Trophoblast cell (in vitro differentiated cells and primary cell): ENCODE data around the gene OPN5.
"Not testable (repeated sequence)": the region's sequence is repeated elsewhere in the genome, so short reads cannot be mapped to it uniquely, and the experiment has no call there.

Experiments used
- DNase-seq, 2 donors: peaks; one replicate each; pipeline ENCODE4 v3.0.0-alpha.2; 2016
- H2AFZ ChIP-seq: 2 replicates; pipeline ENCODE4 v1.6.1; 2013; ENCODE audit warnings: low read length, moderate library complexity, mild to moderate bottlenecking; ENCODE audit not compliant: insufficient read depth, poor library complexity
- H2AK5ac ChIP-seq: 2 replicates; pipeline ENCODE4 v1.6.1; 2013; ENCODE audit warnings: mild to moderate bottlenecking, low read length
- H2BK120ac ChIP-seq: 2 replicates; pipeline ENCODE4 v1.6.1; 2013; ENCODE audit warnings: low read length, mild to moderate bottlenecking, moderate library complexity; ENCODE audit not compliant: insufficient read depth, poor library complexity
- H2BK12ac ChIP-seq: 2 replicates; pipeline ENCODE4 v1.6.1; 2013; ENCODE audit warnings: mild to moderate bottlenecking, low read length, moderate library complexity
- H2BK5ac ChIP-seq: 2 replicates; pipeline ENCODE4 v1.6.1; 2013; ENCODE audit warnings: low read length, low read depth, moderate library complexity, mild to moderate bottlenecking; ENCODE audit not compliant: poor library complexity
- H3K14ac ChIP-seq: 2 replicates; pipeline ENCODE4 v1.6.1; 2013; ENCODE audit warnings: mild to moderate bottlenecking, low read length
- H3K18ac ChIP-seq: 2 replicates; pipeline ENCODE4 v1.6.1; 2013; ENCODE audit warnings: mild to moderate bottlenecking, low read length
- H3K23ac ChIP-seq: 2 replicates; pipeline ENCODE4 v1.6.1; 2013; ENCODE audit warnings: low read length
- H3K27ac ChIP-seq: 2 replicates; pipeline ENCODE4 v1.5.1; 2013; ENCODE audit warnings: low read depth, mild to moderate bottlenecking, inconsistent platforms, low read length, moderate library complexity
- H3K27me3 ChIP-seq: 2 replicates; pipeline ENCODE4 v1.6.1; 2013; ENCODE audit warnings: inconsistent platforms, mild to moderate bottlenecking, low read length, moderate library complexity; ENCODE audit not compliant: insufficient read depth
- H3K36me3 ChIP-seq, 2 experiments: 1 replicate in 1 of 2; 2 replicates in 1 of 2; pipeline ENCODE4 v1.6.1; 2013; ENCODE audit warnings: low read length in 2 of 2, mild to moderate bottlenecking in 2 of 2, moderate library complexity in 1 of 2; ENCODE audit not compliant: insufficient read depth in 2 of 2, control insufficient read depth in 1 of 2
- H3K4ac ChIP-seq: 2 replicates; pipeline ENCODE4 v1.6.1; 2013; ENCODE audit warnings: low read depth, mild to moderate bottlenecking, low read length, moderate library complexity
- H3K4me1 ChIP-seq, 2 experiments: 1 replicate in 1 of 2; 2 replicates in 1 of 2; pipeline ENCODE4 v1.6.1; 2013; ENCODE audit warnings: low read length in 2 of 2, mild to moderate bottlenecking in 2 of 2, moderate library complexity in 1 of 2; ENCODE audit not compliant: insufficient read depth in 2 of 2, control insufficient read depth in 1 of 2
- H3K4me2 ChIP-seq: 2 replicates; pipeline ENCODE4 v1.6.1; 2013; ENCODE audit warnings: inconsistent platforms, mild to moderate bottlenecking, low read length, moderate library complexity
- H3K4me3 ChIP-seq: 2 replicates; pipeline ENCODE4 v1.5.1; 2013; ENCODE audit warnings: mild to moderate bottlenecking, low read depth, low read length, inconsistent platforms
- H3K79me1 ChIP-seq: one replicate; pipeline ENCODE4 v1.6.1; 2013; ENCODE audit warnings: low read length
- H3K79me2 ChIP-seq: 2 replicates; pipeline ENCODE4 v1.6.1; 2013; ENCODE audit warnings: low read length, mild to moderate bottlenecking; ENCODE audit not compliant: control insufficient read depth, insufficient read depth, poor library complexity
- H3K9ac ChIP-seq: 2 replicates; pipeline ENCODE4 v1.6.1; 2013; ENCODE audit warnings: mild to moderate bottlenecking, low read length
- H3K9me3 ChIP-seq: 2 replicates; pipeline ENCODE4 v1.6.1; 2013; ENCODE audit warnings: low read depth, mild to moderate bottlenecking, control low read depth, inconsistent platforms, low read length; ENCODE audit not compliant: insufficient read depth
- H4K12ac ChIP-seq: 2 replicates; pipeline ENCODE4 v1.6.1; 2013; ENCODE audit warnings: low read depth, mild to moderate bottlenecking, low read length, moderate library complexity
- H4K8ac ChIP-seq: 2 replicates; pipeline ENCODE4 v1.6.1; 2013; ENCODE audit warnings: low read depth, mild to moderate bottlenecking, low read length, moderate library complexity
- H4K91ac ChIP-seq: one replicate; pipeline ENCODE4 v1.6.1; 2013; ENCODE audit warnings: low read depth, mild to moderate bottlenecking, low read length, moderate library complexity
- WGBS: extraction: QIAGEN DNeasy Blood & Tissue Kit; methylation state at CpG from one replicate; pipeline ENCODE4 v1.1.7; 2013; ENCODE audit warnings: missing lambda C conversion rate; ENCODE audit not compliant: insufficient read length, insufficient coverage; ENCODE audit errors: extremely low coverage; 5-methylcytosine and 5-hydroxymethylcytosine counted together

Gene OPN5

GRCh38 chr6:47737406-47737805 lies 44.4 kb upstream of the OPN5 start:
- H2BK5ac ChIP-seq: no peak overlapping the region
- H3K79me1 ChIP-seq: no peaks in the 10 kb centered on the region
- H2BK12ac ChIP-seq: no peak overlapping the region
- H3K4ac ChIP-seq: no peak overlapping the region
- no peak overlapping the region for H3K18ac ChIP-seq
- no peak overlapping the region for H3K23ac ChIP-seq
- no peak overlapping the region for H2AK5ac ChIP-seq
- H4K8ac ChIP-seq: no peak overlapping the region
- no peaks in the 10 kb centered on the region for H3K36me3 ChIP-seq
- H3K4me2 ChIP-seq: no peak overlapping the region
- H3K27ac ChIP-seq: no peak overlapping the region
- H2AFZ ChIP-seq: no peak overlapping the region
- no peak overlapping the region for H3K4me3 ChIP-seq
- H3K9me3 ChIP-seq: no peaks in the 10 kb centered on the region
- no peaks in the 10 kb centered on the region for H3K4me1 ChIP-seq
- DNase-seq: no peak
- no peaks in the 10 kb centered on the region for H3K27me3 ChIP-seq
- no CpG with 5 or more reads among the region's 2 CpGs for WGBS
- no peaks in the 10 kb centered on the region for H3K79me2 ChIP-seq
- H4K12ac ChIP-seq: no peak overlapping the region
- no peak overlapping the region for H2BK120ac ChIP-seq
- H3K9ac ChIP-seq: no peak overlapping the region
- no peak overlapping the region for H3K14ac ChIP-seq
- no peak overlapping the region for H4K91ac ChIP-seq

GRCh38 chr6:47740714-47741113 lies 41.1 kb upstream of the OPN5 start:
- Histone ChIP-seq H3K36me3 (no peaks in the 10 kb centered on the region), H2BK120ac (no peak overlapping the region), H2BK12ac (no peak overlapping the region), H3K4me3 (no peak overlapping the region), H3K27ac (no peak overlapping the region), H3K9me3 (no peaks in the 10 kb centered on the region), H2BK5ac (no peak overlapping the region), H4K8ac (no peak overlapping the region), H2AK5ac (no peak overlapping the region), H4K91ac (no peak overlapping the region), H3K18ac (no peak overlapping the region), H4K12ac (no peak overlapping the region), H3K14ac (no peak overlapping the region), H3K9ac (no peak overlapping the region), H3K4ac (no peak overlapping the region), H3K27me3 (no peaks in the 10 kb centered on the region), H3K23ac (no peak overlapping the region), H3K79me2 (no peaks in the 10 kb centered on the region), H3K4me2 (no peak overlapping the region), H3K79me1 (no peaks in the 10 kb centered on the region), H3K4me1 (no peaks in the 10 kb centered on the region), H2AFZ (no peak overlapping the region)
- WGBS: no CpG with 5 or more reads among the region's 1 CpG
- no peak for DNase-seq

- Histone ChIP-seq H3K36me3 (no peaks in the 10 kb centered on the region), H3K27ac (no peak overlapping the region), H2AFZ (no peak overlapping the region), H4K91ac (no peak overlapping the region), H3K9me3 (no peaks in the 10 kb centered on the region), H2BK5ac (no peak overlapping the region), H3K4me1 (no peaks in the 10 kb centered on the region), H3K27me3 (no peaks in the 10 kb centered on the region), H3K4ac (no peak overlapping the region), H3K79me1 (no peaks in the 10 kb centered on the region), H2BK12ac (no peak overlapping the region), H2BK120ac (no peak overlapping the region), H3K79me2 (no peaks in the 10 kb centered on the region), H3K4me2 (no peak overlapping the region), H3K14ac (no peak overlapping the region), H4K12ac (no peak overlapping the region), H3K4me3 (no peak overlapping the region), H3K18ac (no peak overlapping the region), H2AK5ac (no peak overlapping the region), H3K9ac (no peak overlapping the region), H4K8ac (no peak overlapping the region), H3K23ac (no peak overlapping the region)
- no peak for DNase-seq
- no CpG with 5 or more reads among the region's 2 CpGs for WGBS
These were observed 40.0 kb upstream of the OPN5 start for GRCh38 chr6:47741807-47742206.

DNA sequence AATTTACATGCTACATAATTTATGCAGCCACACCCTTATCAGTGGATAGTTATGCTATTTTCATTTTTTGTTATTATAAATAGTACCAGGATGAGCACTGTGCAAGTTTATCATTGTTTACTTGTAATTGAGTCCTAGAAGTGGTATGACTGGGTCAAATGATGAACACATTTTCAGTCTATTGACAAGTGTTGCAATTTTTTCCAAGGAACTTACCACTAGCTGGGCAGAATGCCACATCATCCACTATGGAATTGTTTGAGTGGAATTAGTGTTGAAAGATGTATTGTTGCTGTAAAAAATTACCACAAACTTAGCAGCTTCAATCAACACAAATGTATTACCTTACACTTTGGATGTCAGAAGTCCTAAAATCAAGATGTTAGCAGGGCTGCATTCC lies 38.1 kb upstream of the OPN5 start:
- Histone ChIP-seq H2BK120ac (no peak overlapping the region), H3K14ac (no peak overlapping the region), H2AFZ (no peak overlapping the region), H3K9me3 (no peaks in the 10 kb centered on the region), H3K9ac (no peak overlapping the region), H3K27ac (no peak overlapping the region), H2BK5ac (no peak overlapping the region), H4K8ac (no peak overlapping the region), H3K4ac (no peak overlapping the region), H2AK5ac (no peak overlapping the region), H2BK12ac (no peak overlapping the region), H4K12ac (no peak overlapping the region), H3K4me2 (no peak overlapping the region), H3K4me3 (no peak overlapping the region), H3K79me2 (no peaks in the 10 kb centered on the region), H3K27me3 (no peaks in the 10 kb centered on the region), H4K91ac (no peak overlapping the region), H3K18ac (no peak overlapping the region), H3K4me1 (no peaks in the 10 kb centered on the region), H3K79me1 (no peaks in the 10 kb centered on the region), H3K23ac (no peak overlapping the region), H3K36me3 (no peaks in the 10 kb centered on the region)
- peak in 1 of 2 donors; percentile 15 for DNase-seq

- not testable (repeated sequence) for H3K79me1 ChIP-seq, H2AFZ ChIP-seq, H3K79me2 ChIP-seq, H2BK5ac ChIP-seq, H4K12ac ChIP-seq, H3K14ac ChIP-seq, H3K18ac ChIP-seq, H3K23ac ChIP-seq, H3K27me3 ChIP-seq, H3K36me3 ChIP-seq, H4K8ac ChIP-seq, H4K91ac ChIP-seq, DNase-seq, H2AK5ac ChIP-seq, H3K4me2 ChIP-seq, H3K4me3 ChIP-seq, H3K9ac ChIP-seq, H2BK120ac ChIP-seq, H3K9me3 ChIP-seq, H3K4ac ChIP-seq, H3K27ac ChIP-seq, H3K4me1 ChIP-seq, H2BK12ac ChIP-seq
- WGBS: no CpG with 5 or more reads among the region's 3 CpGs
These were observed 36.6 kb upstream of the OPN5 start for GRCh38 chr6:47745269-47745668.
